NCI-H345 treated with DMSO at 0.1 percent for 48 hours (cell line): Measurements from ENCODE around the gene TNFRSF1A.
"Not testable (repeated sequence)": the region's sequence is repeated elsewhere in the genome, so short reads cannot be mapped to it uniquely, and the experiment has no call there.

Experiments used
- DNase-seq: peaks from one replicate; lab custom pipeline; 2025; ENCODE audit not compliant: unreplicated experiment; lab: John Stamatoyannopoulos, UW

TNFRSF1A gene

DNA sequence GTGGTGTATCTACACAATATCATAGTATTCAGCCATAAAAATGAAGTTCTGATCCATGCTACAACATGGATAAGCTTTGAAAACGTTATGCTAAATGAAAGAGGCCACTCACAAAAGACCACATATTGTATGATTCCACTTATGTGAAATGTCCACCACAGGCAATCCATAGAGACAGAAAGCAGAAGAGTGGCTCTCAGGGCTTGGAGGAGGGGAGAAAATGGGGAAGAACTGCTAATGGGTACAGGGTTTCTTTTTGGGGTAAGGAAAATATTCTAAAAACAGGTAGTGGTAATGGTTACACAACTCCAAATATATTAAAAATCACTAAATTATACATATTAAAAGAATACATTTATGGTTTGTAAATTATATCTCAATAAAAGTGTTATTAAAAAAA, 17.0 kb upstream of the TNFRSF1A start:
- no peak for DNase-seq

- no peak for DNase-seq
These were observed 14.5 kb upstream of the TNFRSF1A start for GRCh38 chr12:6356374-6356820.

DNA sequence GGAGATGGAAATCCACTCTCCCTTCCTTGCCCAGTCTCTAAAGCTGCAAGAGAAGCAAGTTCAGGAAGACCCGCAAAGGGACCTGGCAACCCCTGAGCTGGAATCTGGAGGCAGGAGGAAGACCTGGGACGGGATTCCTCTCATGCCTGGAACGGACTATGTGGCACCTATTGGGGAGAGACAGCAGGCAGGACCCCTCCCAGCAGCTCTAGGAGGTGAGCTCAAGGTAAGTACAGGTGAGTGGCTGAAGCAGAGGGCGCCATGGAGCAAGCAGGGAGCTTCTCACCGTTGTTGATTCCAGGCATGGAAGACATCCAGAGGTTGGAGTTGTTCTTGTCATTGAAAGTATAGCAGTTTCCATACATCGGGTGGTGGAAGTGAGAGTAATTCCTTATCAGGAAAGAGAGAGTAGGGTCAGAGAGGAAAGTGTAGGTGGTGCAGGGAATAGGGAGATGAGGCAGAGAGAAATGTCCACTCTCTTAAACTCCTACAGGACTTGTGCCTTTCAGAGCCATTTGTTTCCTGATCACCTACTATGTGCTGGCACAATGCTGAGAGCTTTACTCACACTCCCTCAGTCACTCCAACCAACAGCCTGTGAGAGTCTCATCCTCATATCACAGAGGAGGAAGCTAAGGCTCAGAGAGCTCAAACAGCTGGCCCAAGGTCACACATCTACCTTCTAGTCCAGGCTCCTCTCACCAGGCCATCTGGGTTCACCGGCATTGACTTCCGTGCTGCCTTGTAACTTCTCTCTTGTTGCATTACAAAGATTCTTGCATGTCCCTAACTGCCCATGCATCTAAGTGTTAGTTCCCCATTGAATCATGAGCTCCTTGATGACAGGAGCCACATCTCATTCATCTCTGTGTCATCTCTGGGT, 13.9 kb upstream of the TNFRSF1A start:
- no peak for DNase-seq

DNA sequence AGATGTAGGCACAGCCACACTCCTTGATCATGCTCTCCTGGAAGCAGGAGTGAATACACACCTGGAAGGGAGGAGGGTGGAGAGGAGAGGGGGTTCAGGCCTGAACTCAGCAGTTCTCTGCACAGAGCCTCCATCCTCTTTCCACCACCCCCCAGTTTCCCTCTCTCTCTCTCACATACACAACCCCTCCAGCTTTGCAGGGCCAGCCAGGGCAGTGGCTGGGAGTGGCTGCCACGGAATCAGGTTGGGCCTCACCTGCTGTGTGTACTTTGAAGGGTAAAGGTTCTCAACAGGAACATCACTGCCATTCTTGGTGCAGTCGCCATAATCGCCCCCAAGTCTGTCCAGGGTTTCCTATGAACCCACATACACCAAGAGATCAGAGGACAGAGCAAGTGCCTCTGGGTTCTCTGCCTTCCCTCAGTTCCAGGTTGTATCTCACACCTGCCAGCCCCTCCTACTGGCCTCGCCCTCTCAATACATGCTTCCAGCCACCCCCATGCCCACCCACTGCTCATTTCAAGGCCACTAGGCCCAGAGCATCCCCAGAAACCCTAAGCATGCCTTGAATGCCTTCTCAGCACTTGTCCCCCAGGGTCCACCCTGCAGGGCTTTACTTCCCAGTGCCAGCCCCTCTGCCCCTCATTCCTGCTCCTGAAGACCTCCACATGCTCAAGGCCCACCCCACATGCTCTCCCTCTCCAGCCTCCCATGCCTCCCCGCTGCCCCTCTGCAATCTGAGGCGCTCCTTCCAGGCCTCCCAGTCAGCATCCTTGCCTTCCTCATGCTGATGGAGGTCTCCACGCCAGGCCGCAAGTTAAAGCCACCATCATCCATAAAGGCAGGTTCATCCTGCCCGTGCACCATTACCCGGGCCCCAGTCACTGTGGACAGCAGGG, 12.9 kb upstream of the TNFRSF1A start:
- no peak for DNase-seq

DNA sequence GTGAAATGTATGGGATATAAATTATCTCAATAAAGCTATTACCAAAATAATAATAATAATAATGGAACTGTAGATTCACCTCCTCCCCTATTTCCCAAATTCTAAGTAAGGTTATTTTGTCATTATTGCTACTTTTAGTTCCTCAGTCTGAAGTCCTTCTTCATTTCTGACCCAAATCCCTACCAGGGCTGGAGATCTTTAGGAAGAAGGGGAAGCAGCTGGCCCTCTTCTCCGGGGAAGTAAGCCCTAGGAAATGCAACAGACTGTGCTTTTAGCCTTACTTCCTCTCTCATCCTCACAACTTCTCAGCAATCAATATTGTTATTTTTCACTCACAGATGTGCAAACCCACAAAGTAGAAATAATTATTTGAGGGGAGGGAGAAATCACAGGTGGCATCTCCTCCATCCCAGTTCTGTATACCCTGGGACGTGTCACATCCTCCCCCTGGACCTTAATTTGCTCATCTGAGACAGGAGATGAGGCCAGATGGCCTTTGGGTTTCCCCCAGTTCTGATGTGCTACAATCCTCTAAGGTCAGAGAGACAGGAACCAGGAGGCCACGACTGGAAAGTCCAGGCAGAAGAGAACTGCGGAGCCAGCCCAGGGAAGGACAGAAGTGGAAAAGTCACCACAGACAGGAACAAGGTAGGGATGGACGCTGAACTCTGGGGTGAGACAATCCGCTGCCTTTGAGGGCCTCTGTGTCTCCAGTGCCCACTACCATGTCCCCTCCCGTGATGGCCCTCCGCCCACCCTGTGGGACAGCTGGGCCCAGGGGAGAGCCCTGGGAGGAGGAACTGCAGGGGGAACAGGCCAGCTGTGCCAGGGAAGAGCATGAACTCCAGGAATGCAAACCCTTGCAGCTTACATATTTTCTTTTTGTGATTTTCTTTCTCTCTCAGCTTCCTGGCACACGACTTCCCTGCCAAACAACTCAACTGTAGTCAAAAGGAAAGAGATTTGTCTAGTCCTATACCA, 10.6 kb upstream of the TNFRSF1A start:
- no peak for DNase-seq

GRCh38 chr12:6351622-6352021, 9.7 kb upstream of the TNFRSF1A start:
- no peak for DNase-seq

GRCh38 chr12:6347367-6348338, 5.8 kb upstream of the TNFRSF1A start:
- no peak for DNase-seq

DNA sequence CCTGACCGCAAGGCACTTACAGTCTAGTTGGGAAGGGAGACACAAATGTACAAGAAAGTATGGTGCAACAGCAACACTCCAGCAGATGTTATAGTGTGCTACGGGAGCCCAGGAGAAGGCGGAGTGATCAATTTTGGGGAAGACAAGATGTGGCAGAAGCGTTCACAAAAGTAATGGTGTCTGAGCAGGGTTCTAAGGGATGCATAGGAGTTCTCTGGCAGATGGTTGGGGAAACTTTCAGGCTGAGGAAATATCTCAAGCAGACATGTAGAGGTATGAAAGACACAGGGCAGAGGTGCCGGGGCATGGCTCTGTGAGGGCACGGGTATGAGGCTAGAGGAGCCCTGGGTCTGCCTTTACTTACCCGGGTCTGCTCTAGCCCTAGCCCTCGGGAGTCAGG, 5.1 kb upstream of the TNFRSF1A start:
- DNase-seq = no peak

DNA sequence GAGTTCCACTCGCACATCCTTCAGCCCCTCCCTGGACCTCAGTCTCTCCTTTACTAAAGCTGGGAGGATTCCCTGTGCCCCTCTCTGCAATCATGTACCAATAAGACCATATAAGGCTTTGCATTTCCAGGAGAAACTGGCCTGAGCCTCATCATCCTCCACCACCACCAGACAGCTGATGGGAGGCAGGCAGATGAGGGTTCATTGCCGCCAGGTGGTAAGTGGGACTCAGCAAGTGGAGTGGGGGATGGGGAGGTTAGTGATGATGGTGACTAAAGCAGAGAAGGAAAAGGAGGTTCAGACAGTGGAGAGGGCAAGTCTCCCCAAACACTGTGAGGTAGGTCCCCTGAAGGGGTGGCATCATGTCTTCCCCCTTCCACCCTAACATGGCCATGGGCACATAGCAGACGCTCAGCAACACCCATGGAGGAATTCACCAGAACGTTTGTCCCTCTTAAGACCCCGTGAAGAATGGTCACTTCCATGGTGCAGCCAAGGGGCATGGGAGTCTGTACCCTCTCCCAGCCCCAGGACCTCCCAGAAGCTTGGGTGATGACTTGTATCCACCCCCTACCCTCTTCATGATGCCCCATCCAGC, 4.5 kb upstream of the TNFRSF1A start:
- DNase-seq = no peak

- no peak for DNase-seq
These were observed 3.6 kb upstream of the TNFRSF1A start for GRCh38 chr12:6345319-6346091.

DNA sequence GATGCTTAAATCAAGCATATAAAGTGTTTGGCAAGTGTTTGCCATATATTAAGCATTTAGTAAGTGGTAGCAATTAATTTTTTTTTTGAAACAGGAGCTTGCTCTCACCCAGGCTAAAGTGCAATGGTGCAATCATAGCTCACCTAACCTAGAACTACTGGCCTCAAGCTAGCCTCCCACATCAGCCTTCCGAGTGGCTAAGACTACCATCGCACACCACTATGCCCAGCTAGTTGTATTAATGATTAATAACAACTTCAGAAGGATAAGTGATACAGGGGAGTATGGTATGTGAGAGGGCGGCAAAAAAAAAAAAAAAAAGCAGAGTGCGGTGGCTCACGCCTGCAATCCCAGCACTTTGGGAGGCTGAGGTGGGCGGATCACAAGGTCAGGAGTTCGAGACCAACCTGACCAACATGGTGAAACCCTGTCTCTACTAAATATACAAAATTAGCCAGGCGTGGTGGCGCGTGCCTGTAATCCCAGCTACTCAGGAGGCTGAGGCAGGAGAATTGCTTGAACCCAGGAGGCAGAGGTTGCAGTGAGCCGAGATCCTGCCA, 2.3 kb upstream of the TNFRSF1A start:
- not testable (repeated sequence) for DNase-seq

DNA sequence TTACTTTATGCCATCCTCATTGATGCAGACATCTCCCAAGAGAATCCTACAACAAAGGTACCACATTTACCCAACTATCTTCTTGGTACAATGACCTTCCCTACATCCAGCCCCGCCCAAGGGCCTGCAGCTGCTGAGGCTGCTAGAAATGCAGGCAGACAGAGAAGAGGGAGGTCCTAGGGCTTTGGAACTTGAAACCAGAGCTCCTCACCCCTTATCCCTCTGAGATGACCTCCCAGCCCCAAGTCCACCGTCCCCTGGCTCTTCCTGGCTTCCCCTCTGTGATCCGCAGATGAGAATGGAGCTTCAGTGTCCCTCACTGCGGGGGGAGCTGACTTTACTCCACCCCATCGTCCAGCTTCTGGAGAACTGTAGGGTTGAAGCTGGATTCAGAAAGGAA, 1.6 kb upstream of the TNFRSF1A start:
- no peak for DNase-seq

GRCh38 chr12:6342140-6342889, 439 bp upstream of the TNFRSF1A start:
- DNase-seq = no peak

DNA sequence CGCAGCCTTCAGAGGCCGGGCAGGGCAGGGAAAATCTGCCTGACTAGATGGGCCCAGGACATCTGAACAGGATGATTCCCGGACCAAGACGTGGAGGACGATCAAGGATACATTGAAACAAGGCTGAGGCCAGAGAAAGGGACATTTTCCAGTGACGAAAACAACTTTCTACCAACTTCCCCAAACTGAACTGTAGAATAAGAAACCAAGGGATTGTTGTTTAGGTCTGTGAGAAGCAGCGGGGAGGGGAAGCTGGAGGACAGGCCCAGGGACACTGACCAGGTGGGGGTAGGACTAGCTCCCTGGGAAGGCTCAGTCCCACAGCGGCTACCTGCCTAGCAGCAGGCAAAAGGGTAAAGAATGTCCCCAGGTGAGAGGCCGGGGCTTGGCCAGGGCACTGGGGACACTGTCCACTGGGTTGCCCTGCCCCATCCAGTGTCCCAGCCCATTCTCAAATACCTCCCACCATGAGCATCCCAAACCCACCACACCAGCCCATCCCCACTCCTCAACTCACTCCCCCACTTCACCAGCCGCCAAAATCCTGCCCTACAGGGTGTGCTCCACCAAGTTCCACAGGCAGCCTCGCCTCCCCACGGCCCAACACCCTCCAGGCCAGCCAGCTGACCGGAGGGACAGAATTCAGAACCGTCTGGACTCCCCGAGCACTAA, 995 bp downstream of the TNFRSF1A start:
- DNase-seq = no peak

DNA sequence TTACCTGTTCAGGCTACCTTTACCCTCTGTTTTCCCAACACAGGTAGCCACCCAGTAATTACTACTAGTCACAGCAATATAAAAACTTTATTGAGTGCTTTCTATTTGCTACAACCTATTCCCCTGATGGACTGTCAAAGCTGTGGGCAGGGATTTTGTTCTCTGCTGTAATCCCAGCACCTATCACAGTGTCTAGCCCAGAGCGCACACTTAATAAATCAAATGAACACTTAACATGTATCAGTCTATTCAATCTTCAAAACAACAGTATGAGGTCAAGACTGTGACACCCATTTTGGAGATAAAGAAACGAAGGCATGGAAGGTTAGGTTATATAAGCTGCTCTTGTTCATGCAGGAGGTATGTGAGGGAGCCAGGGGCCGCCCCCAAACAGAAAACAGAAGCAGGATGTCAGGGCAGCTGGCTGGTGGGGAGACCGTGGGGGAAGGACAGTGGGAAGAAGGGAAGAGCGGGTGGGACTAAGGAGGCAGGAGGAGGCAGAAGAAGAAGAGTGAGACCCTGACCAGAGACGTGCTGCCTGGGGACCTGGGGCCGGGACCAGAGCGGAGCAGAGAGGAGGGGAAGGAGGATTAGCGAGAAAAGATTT, 1.7 kb downstream of the TNFRSF1A start:
- DNase-seq = no peak

- no peak for DNase-seq
These were observed 2.9 kb downstream of the TNFRSF1A start for GRCh38 chr12:6338955-6339354.
